SK-N-MC (cell line): ENCODE data around the gene CARM1.

Experiments
- DNase-seq: peaks from one replicate; pipeline ENCODE4 v3.0.0-alpha.2; 2011; ENCODE audit warnings: low read depth, low spot score
- H3K27ac ChIP-seq: fragments of 200-600 bp; sonication (generic); 2 replicates; pipeline ENCODE4 v1.5.1; 2016; ENCODE audit warnings: mixed run types
- H3K36me3 ChIP-seq: fragments of 200-600 bp; sonication (generic); 2 replicates; pipeline ENCODE4 v1.6.1; 2017; ENCODE audit warnings: antibody characterized with exemption, low read length, mixed read lengths; ENCODE audit not compliant: insufficient read depth
- H3K4me3 ChIP-seq: fragments of 200-600 bp; sonication (generic); 2 replicates; pipeline ENCODE4 v1.5.1; 2016
- H3K9ac ChIP-seq: fragments of 200-600 bp; sonication (generic); 2 replicates; pipeline ENCODE4 v1.8.0; 2017; ENCODE audit warnings: mixed run types, mixed read lengths; ENCODE audit not compliant: insufficient read length
- H3K9me3 ChIP-seq: fragments of 200-600 bp; sonication (generic); 2 replicates; pipeline ENCODE4 v1.6.1; 2017; ENCODE audit warnings: low read depth, mild to moderate bottlenecking, antibody characterized with exemption, low read length, moderate library complexity, mixed read lengths
- EZH2 ChIP-seq: fragments of 200-600 bp; sonication (generic); IDR thresholded peaks from one replicate; pipeline ENCODE4 v1.6.1; 2017; ENCODE audit warnings: antibody characterized with exemption
- FOXP2 ChIP-seq: optimal IDR thresholded peaks from 2 replicates; pipeline ENCODE3; 2011; ENCODE audit warnings: mild to moderate bottlenecking, moderate library complexity; ENCODE audit not compliant: insufficient read depth; ENCODE audit errors: extremely low read length, control extremely low read depth
- POLR2AphosphoS5 ChIP-seq: IDR thresholded peaks from 2 replicates; pipeline ENCODE4 v1.6.1; 2012; ENCODE audit warnings: mild to moderate bottlenecking, low read depth, low read length, borderline replicate concordance

Gene CARM1

GRCh38 chr19:10839114-10840050 is 32.0 kb upstream of the CARM1 start:
- Histone ChIP-seq H3K9ac (no peak overlapping the region), H3K9me3 (no peaks in the 10 kb centered on the region), H3K4me3 (no peak overlapping the region), H3K27ac (no peak overlapping the region), H3K36me3 (no peaks in the 10 kb centered on the region)
- TF ChIP-seq FOXP2 (no peak), POLR2AphosphoS5 (no peak), EZH2 (no peak)
- DNase-seq = no peak

DNA sequence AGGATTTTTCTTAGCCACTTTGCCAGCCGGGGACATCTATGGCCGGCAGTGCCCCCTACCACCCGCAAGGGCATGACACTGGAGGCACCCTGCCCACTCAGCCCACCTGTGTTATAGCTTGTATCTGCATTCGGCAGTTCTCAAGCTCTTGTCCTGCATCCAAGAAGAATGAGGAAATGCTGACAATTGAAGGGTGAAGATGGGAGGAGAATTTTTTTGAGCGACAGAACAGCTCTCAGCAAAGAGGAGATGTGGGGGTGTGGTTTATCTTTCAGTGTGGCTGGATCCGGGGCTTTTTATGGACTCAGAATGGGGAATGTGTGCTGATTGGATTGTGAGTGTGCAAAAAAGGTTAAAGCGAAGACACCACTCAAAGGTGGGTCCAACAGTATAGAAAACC is 28.6 kb upstream of the CARM1 start:
- Histone ChIP-seq H3K27ac (no peak overlapping the region), H3K36me3 (no peaks in the 10 kb centered on the region), H3K9me3 (no peaks in the 10 kb centered on the region), H3K4me3 (no peak overlapping the region), H3K9ac (no peak overlapping the region)
- TF ChIP-seq EZH2 (no peak), POLR2AphosphoS5 (no peak), FOXP2 (no peak)
- DNase-seq = no peak

- Histone ChIP-seq H3K4me3 (no peak overlapping the region), H3K27ac (no peak overlapping the region), H3K36me3 (no peaks in the 10 kb centered on the region), H3K9me3 (no peaks in the 10 kb centered on the region), H3K9ac (no peak overlapping the region)
- DNase-seq = no peak
- TF ChIP-seq POLR2AphosphoS5 (no peak), EZH2 (no peak), FOXP2 (no peak)
Measured at GRCh38 chr19:10846500-10847202, 24.7 kb upstream of the CARM1 start.

- no peak for TF ChIP-seq FOXP2
- TF ChIP-seq POLR2AphosphoS5 = no peak
- Histone ChIP-seq H3K4me3 (no peak within 1 kb of the TSS), H3K9ac (no peak within 1 kb of the TSS), H3K27ac (no peak within 1 kb of the TSS), H3K9me3 (no peaks in the 10 kb centered on the region), H3K36me3 (no peaks in the 10 kb centered on the region)
- no peak for DNase-seq
Measured at GRCh38 chr19:10848230-10848856, 23.0 kb upstream of the CARM1 start, which contains the start of gene C19orf38. Gene C19orf38 (plus strand): TSS chr19:10848415. CDS start chr19:10848509, 94 bp downstream.

GRCh38 chr19:10850631-10851030 is 20.7 kb upstream of the CARM1 start:
- no peak for TF ChIP-seq POLR2AphosphoS5
- no peak for TF ChIP-seq FOXP2
- no peak for TF ChIP-seq EZH2
- Histone ChIP-seq H3K9ac (no peak overlapping the region), H3K4me3 (no peak overlapping the region), H3K27ac (no peak overlapping the region), H3K36me3 (no peaks in the 10 kb centered on the region), H3K9me3 (no peaks in the 10 kb centered on the region)
- no peak for DNase-seq

DNA sequence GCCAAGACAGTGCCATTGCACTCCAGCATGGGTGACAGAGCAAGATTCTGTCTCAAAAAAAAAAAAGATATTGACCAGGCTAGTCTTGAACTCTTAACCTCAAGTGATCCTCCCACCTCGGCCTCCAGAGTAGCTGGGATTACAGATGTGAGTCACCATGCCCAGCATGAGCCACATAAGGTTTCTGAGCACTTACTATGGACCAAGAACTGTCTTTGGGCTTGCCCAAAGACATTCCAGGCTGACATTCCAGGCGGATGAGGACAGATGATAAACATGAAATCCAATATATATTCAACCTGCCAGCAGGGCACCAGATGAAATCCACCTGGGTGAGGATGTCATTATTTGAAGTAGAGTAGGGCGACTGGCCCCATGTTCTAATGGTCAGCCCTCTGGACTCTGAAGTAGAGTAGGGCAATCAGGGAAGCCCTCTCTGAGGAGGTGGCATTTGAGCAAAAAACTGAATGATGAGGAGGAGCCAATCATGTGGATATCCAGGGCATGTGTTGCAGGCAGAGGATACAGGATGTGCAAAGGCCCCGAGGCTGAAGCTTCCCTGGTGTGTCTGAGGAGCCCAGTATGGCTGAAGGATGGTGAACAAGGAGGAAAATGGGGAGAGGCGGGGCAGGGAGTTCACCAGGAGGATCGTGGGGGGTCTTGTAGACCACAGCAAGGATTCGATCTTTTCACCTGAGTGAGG is 19.1 kb upstream of the CARM1 start:
- Histone ChIP-seq H3K27ac (no peak overlapping the region), H3K36me3 (no peaks in the 10 kb centered on the region), H3K9me3 (no peaks in the 10 kb centered on the region), H3K9ac (no peak overlapping the region), H3K4me3 (no peak overlapping the region)
- no peak for DNase-seq
- TF ChIP-seq FOXP2 (no peak), EZH2 (no peak), POLR2AphosphoS5 (no peak)

- Histone ChIP-seq H3K27ac (no peak overlapping the region), H3K9ac (no peak overlapping the region), H3K9me3 (no peaks in the 10 kb centered on the region), H3K4me3 (no peak overlapping the region), H3K36me3 (no peaks in the 10 kb centered on the region)
- DNase-seq = no peak
- no peak for TF ChIP-seq POLR2AphosphoS5
- no peak for TF ChIP-seq EZH2
- TF ChIP-seq FOXP2 = no peak
Measured at GRCh38 chr19:10852941-10853340, 18.4 kb upstream of the CARM1 start.
